GM12878 (cell line): ENCODE data around the gene DUS2. TPM values are rescaled to one million over a fixed set of nuclear protein-coding genes. Genes with fewer than 3 reads are reported as not detected.

ENCODE experiments used
- ATAC-seq: fragments of 200-7000 bp; cut with Tn5 transposase; 3 replicates; pipeline ENCODE4 v1.9.1; 2020; ENCODE audit warnings: mild to moderate bottlenecking, moderate library complexity
- BruUV-seq: library from RNA; stranded (reverse); fragments of 400-500 nt; replicated peaks from 2 replicates; lab custom pipeline; 2021; lab: Mats Ljungman, UMichigan
- CTCF ChIA-PET: fragments of 300-600 bp; sonication (Branson Sonifier 250); formaldehyde crosslinking; extraction: SDS; loops from one replicate; lab custom pipeline; 2021; ENCODE audit warnings: inconsistent platforms; lab: Yijun Ruan, JAX
- POLR2A ChIA-PET: fragments of 350-600 bp; formaldehyde crosslinking; extraction: SDS; loops from one replicate; lab custom pipeline; 2021; ENCODE audit warnings: inconsistent platforms; lab: Charles Lee
- RAD21 ChIA-PET: fragments of 300-600 bp; sonication (Branson Sonifier 250); formaldehyde crosslinking; loops from one replicate; lab custom pipeline; 2023; ENCODE audit warnings: antibody characterized with exemption; ENCODE audit not compliant: unreplicated experiment; lab: Charles Lee
- SMC1A ChIA-PET: fragments of 300-600 bp; sonication (Branson Sonifier 250); formaldehyde crosslinking; loops from one replicate; lab custom pipeline; 2023; ENCODE audit not compliant: unreplicated experiment, uncharacterized antibody; lab: Charles Lee
- DNase-seq: peaks from one replicate; pipeline ENCODE4 v3.0.0-alpha.2; 2011; ENCODE audit warnings: low read depth, low spot score
- FAIRE-seq: peaks from 3 replicates; lab custom pipeline; 2011; peaks lifted over from hg19 to GRCh38; lab: Jason Lieb, UNC
- H2AFZ ChIP-seq: 2 replicates; pipeline ENCODE4 v1.6.0; 2011; ENCODE audit warnings: low read depth, low read length, control low read depth; ENCODE audit not compliant: control insufficient read depth
- H3K27ac ChIP-seq: 2 replicates; pipeline ENCODE4 v1.5.1; 2011; ENCODE audit warnings: control low read depth; ENCODE audit not compliant: control insufficient read depth, insufficient read depth
- H3K27me3 ChIP-seq, 2 experiments: replicated peaks in 1 of 2; 2 replicates each; pipeline versions ENCODE4 v1.6.0 to v1.6.1; 2011; ENCODE audit warnings: low read length in 1 of 2; ENCODE audit not compliant: control insufficient read depth in 2 of 2, insufficient read depth in 2 of 2
- H3K36me3 ChIP-seq, 2 experiments: 2 replicates each; pipeline ENCODE4 v1.5.1; 2011; ENCODE audit warnings: low read length in 1 of 2; ENCODE audit not compliant: control insufficient read depth in 2 of 2, insufficient read depth in 2 of 2
- H3K4me1 ChIP-seq: 2 replicates; pipeline ENCODE4 v1.6.1; 2011; ENCODE audit warnings: mild to moderate bottlenecking, low read length, moderate library complexity, mixed read lengths; ENCODE audit not compliant: control insufficient read depth, insufficient read depth
- H3K4me2 ChIP-seq: 2 replicates; pipeline ENCODE4 v1.6.0; 2011; ENCODE audit warnings: control low read depth; ENCODE audit not compliant: control insufficient read depth, insufficient read depth
- H3K4me3 ChIP-seq: fragments of 200-600 bp; sonication (generic); 2 replicates; pipeline ENCODE4 v1.5.1; 2016
- H3K79me2 ChIP-seq: 2 replicates; pipeline ENCODE4 v1.6.0; 2011; ENCODE audit warnings: low read length; ENCODE audit not compliant: control insufficient read depth, insufficient read depth
- H3K9ac ChIP-seq: 2 replicates; pipeline ENCODE4 v1.8.0; 2011; ENCODE audit warnings: low read length, control low read depth, mixed read lengths; ENCODE audit not compliant: control insufficient read depth, insufficient read depth
- H3K9me3 ChIP-seq: replicated peaks from 3 replicates; pipeline ENCODE4 v1.5.1; 2011; ENCODE audit warnings: mild to moderate bottlenecking, low read length; ENCODE audit not compliant: control insufficient read depth, insufficient read depth
- H4K20me1 ChIP-seq: 2 replicates; pipeline ENCODE4 v1.6.0; 2011; ENCODE audit not compliant: control insufficient read depth, insufficient read depth
- BCLAF1 ChIP-seq: fragments of 450-650 bp; IDR thresholded peaks from 2 replicates; pipeline ENCODE4 v1.6.1; 2017; ENCODE audit warnings: antibody characterized with exemption, mild to moderate bottlenecking, moderate library complexity
- CBX3 ChIP-seq: fragments of 200-600 bp; sonication (generic); IDR thresholded peaks from 2 replicates; pipeline ENCODE4 v1.6.1; 2016; ENCODE audit warnings: low read depth, borderline replicate concordance
- CREB1 ChIP-seq: IDR thresholded peaks from 2 replicates; pipeline ENCODE4 v1.6.1; 2012; ENCODE audit warnings: low read depth, mild to moderate bottlenecking, inconsistent platforms
- WGBS: methylation state at CpG from one replicate; pipeline ENCODE4 v1.1.6; 2016; ENCODE audit warnings: low lambda C conversion rate; ENCODE audit not compliant: insufficient replicate concordance, insufficient coverage; ENCODE audit errors: missing lambda C conversion rate; 5-methylcytosine and 5-hydroxymethylcytosine counted together
- in situ Hi-C: fragments of 300-500 bp; cut with MboI; formaldehyde crosslinking; loops from 9 replicates; pipeline ENCODE4 v1.14.3; 2018; ENCODE audit warnings: mixed read lengths
- intact Hi-C: fragments of 100-400 bp; cut with micrococcal nuclease; formaldehyde crosslinking; loops from one replicate; pipeline ENCODE4 v1.14.2; 2022; ENCODE audit not compliant: unreplicated experiment
- polyA plus RNA-seq, 11 experiments: library from polyadenylated mRNA; depleted of rRNA in 4 of 11; unstranded in 6 of 11; stranded (reverse) in 5 of 11; fragments of >200 nt; fragmentation: Nextera tagmentation in 4 of 11; fragmentation: Illumina TruSeq in 1 of 11; extraction: Ambion mirVana in 4 of 11; extraction: Trizol in 1 of 11; gene quantifications; 1 replicate in 1 of 11; 2 replicates in 10 of 11; pipeline versions ENCODE4 v1.2.1 to v1.2.3, GENCODE V29; 2011 to 2016; ENCODE audit warnings: inconsistent platforms in 2 of 11, missing spikeins in 2 of 11, low read depth in 1 of 11
- total RNA-seq, 4 experiments: library from RNA; depleted of rRNA in 3 of 4; stranded (reverse); fragments of >200 nt in 3 of 4; fragmentation: Illumina TruSeq in 1 of 4; extraction: Trizol in 1 of 4; gene quantifications; 2 replicates each; pipeline versions ENCODE4 v1.2.1 to v1.2.3, GENCODE V29; 2013 to 2021

The DUS2 gene
- total and polyA plus RNA-seq, 10 of the 15 experiments (the other 5 are each of a cell fraction or from before 2014, with no cell fraction given): 4.8 to 32.3 (median 25.5) TPM

GRCh38 chr16:68046106-68046505, 23.0 kb downstream of the DUS2 start:
- Histone ChIP-seq H4K20me1 (no peaks in the 10 kb centered on the region), H3K9ac (no peak overlapping the region), H3K27ac (no peak overlapping the region), H3K4me3 (no peak overlapping the region), H2AFZ (no peak overlapping the region), H3K4me2 (no peak overlapping the region), H3K9me3 (no peaks in the 10 kb centered on the region), H3K79me2 (no peaks in the 10 kb centered on the region; the same call in 1 of the 2 replicates), H3K4me1 (no peaks in the 10 kb centered on the region), H3K27me3 (no peaks in the 10 kb centered on the region), H3K36me3 (peaks cover 3 to 8% of the 10 kb centered on the region in 2 experiments; a peak in 3 of 4 replicates)
- BruUV-seq: no TSS peak
- intact Hi-C loops (no loop called here), in situ Hi-C loops (no loop called here)
- TF ChIP-seq BCLAF1 (no peak), CREB1 (no peak), CBX3 (no peak)
- CTCF ChIA-PET: interaction anchor here (0.6 to 0.7 kb wide), 3 partner anchors 32 to 218 kb away, joined by 3 read pairs; no protein-coding TSS in a partner anchor
- no peak for DNase-seq
- FAIRE-seq: no peak
- POLR2A ChIA-PET: no interaction called here
- SMC1A ChIA-PET: interaction anchor here (0.6 to 1.5 kb wide), 3 partner anchors 16 to 121 kb away, joined by 3 to 4 read pairs (median 3); no protein-coding TSS in a partner anchor
- ATAC-seq: no peak
- WGBS: 97% methylated on average over 7 of the region's 7 CpGs
- RAD21 ChIA-PET: interaction anchor here (1.2 kb wide), 1 partner anchor 28 kb away, joined by 3 read pairs; no protein-coding TSS in a partner anchor
